ENCODE measurements around the gene FRYL. TPM values are rescaled to one million over a fixed set of nuclear protein-coding genes. Genes with fewer than 3 reads are reported as not detected.

Gene FRYL
- total and polyA plus RNA-seq, 12 donors, result 16.5 to 64.4 (median 41.1) TPM

GRCh38 chr4:48669086-48669485, 111.0 kb downstream of the FRYL start:
- H3K27ac ChIP-seq, result no peak overlapping the region
- H3K4me3 ChIP-seq, result no peak overlapping the region
- intact Hi-C loops (cut with DNase I), result no loop called here
- H3K4me1 ChIP-seq (replicated peaks in 1 of 2), result peaks cover 9 to 26% of the 10 kb centered on the region in 2 donors
- no peaks in the 10 kb centered on the region for H3K9me3 ChIP-seq (replicated peaks in 1 of 3)
- no peak for TF ChIP-seq CTCF (IDR thresholded peaks at IDR 0.05)
- TF ChIP-seq POLR2A (IDR thresholded peaks at IDR 0.05), result no peak
- WGBS, 4 donors, result 95 to 97% (median 97%) methylated on average over 3 of the region's 3 CpGs
- no peaks in the 10 kb centered on the region for H3K27me3 ChIP-seq
- H3K36me3 ChIP-seq (replicated peaks in 1 of 2), result no peaks in the 10 kb centered on the region
- no peak for DNase-seq

- no peaks in the 10 kb centered on the region for H3K9me3 ChIP-seq (replicated peaks in 1 of 3)
- 86 to 93% (median 90%) methylated on average over 4 of the region's 4 CpGs for WGBS, 4 donors
- H3K4me1 ChIP-seq (replicated peaks in 1 of 2), result peaks cover 9 to 26% of the 10 kb centered on the region in 2 donors
- TF ChIP-seq CTCF (IDR thresholded peaks at IDR 0.05) (no peak), POLR2A (IDR thresholded peaks at IDR 0.05) (no peak)
- intact Hi-C loops (cut with DNase I), result no loop called here
- H3K36me3 ChIP-seq (replicated peaks in 1 of 2), result no peaks in the 10 kb centered on the region
- no peaks in the 10 kb centered on the region for H3K27me3 ChIP-seq
- DNase-seq, result no peak
- no peak overlapping the region for H3K27ac ChIP-seq
- no peak overlapping the region for H3K4me3 ChIP-seq
These were observed 111.6 kb downstream of the FRYL start for GRCh38 chr4:48668254-48669017.

- H3K4me1 ChIP-seq (replicated peaks in 1 of 2), result peaks cover 9 to 26% of the 10 kb centered on the region in 2 donors
- H3K9me3 ChIP-seq (replicated peaks in 1 of 3), result peaks cover 0 to 3% (median 0%) of the 10 kb centered on the region in 3 donors
- no peaks in the 10 kb centered on the region for H3K36me3 ChIP-seq (replicated peaks in 1 of 2)
- WGBS, 4 donors, result 53 to 56% (median 55%) methylated on average over 2 of the region's 2 CpGs
- H3K27ac ChIP-seq, result no peak overlapping the region
- no peaks in the 10 kb centered on the region for H3K27me3 ChIP-seq
- DNase-seq, result no peak
- TF ChIP-seq POLR2A (IDR thresholded peaks at IDR 0.05), result no peak
- no peak for TF ChIP-seq CTCF (IDR thresholded peaks at IDR 0.05)
- intact Hi-C loops (cut with DNase I), result no loop called here
- H3K4me3 ChIP-seq, result no peak overlapping the region
These were observed 112.9 kb downstream of the FRYL start for GRCh38 chr4:48667148-48667547.

- peaks cover 0 to 3% (median 0%) of the 10 kb centered on the region in 3 donors for H3K9me3 ChIP-seq (replicated peaks in 1 of 3)
- no peak overlapping the region for H3K27ac ChIP-seq
- H3K27me3 ChIP-seq, result no peaks in the 10 kb centered on the region
- TF ChIP-seq POLR2A (IDR thresholded peaks at IDR 0.05) (no peak), CTCF (IDR thresholded peaks at IDR 0.05) (no peak)
- 77 to 87% (median 85%) methylated on average over 4 of the region's 4 CpGs for WGBS, 4 donors
- H3K4me3 ChIP-seq, result no peak overlapping the region
- DNase-seq, result no peak
- H3K4me1 ChIP-seq (replicated peaks in 1 of 2), result peaks cover 9 to 26% of the 10 kb centered on the region in 2 donors
- no peaks in the 10 kb centered on the region for H3K36me3 ChIP-seq (replicated peaks in 1 of 2)
- intact Hi-C loops (cut with DNase I), result no loop called here
These were observed 114.4 kb downstream of the FRYL start for GRCh38 chr4:48665555-48666186.

All from adrenal gland (tissue), 12 donors.